CD4-positive, alpha-beta T cell treated with Interleukin-1 beta for 1 hour (primary cell): ENCODE data around the gene GRN.
"Not testable (repeated sequence)": the region's sequence is repeated elsewhere in the genome, so short reads cannot be mapped to it uniquely, and the experiment has no call there.

ENCODE experiments used
- DNase-seq, 2 donors: peaks; one replicate each; pipeline ENCODE4 v3.0.0-alpha.2; 2020 to 2022

Gene GRN

DNA sequence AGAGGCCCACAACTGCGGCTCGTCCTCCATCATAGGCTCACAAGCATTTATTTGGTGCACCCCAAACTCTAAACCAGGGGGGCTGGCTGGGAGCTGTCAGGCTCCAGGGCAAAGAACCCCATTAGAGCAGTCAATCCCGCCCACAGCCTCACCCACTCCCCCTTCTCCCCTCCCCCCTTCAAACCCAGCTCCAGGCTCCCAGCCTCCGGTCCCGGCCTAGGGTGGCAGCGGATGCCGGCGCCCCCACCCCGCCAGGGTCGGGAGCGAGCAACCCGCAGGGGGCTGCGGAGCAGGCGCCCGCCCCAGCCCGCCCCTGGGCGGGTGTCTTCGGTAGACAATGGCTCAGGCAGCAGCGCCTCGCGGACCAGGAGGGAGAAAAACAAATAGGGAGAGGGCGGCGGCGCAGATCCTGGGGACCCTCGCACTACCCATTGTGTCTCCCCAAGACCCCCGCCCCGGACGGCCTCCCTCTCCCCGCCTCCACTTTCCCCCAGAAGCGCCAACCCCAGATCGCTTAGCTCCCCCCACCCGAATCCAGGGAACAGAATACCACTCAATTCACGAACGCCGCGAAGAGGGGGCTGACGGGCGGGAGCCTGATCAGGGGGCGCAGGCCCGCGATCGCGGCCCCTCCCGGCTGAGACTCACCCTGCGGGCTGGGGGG lies 18.0 kb downstream of the GRN start:
- DNase-seq, result no peak

DNA sequence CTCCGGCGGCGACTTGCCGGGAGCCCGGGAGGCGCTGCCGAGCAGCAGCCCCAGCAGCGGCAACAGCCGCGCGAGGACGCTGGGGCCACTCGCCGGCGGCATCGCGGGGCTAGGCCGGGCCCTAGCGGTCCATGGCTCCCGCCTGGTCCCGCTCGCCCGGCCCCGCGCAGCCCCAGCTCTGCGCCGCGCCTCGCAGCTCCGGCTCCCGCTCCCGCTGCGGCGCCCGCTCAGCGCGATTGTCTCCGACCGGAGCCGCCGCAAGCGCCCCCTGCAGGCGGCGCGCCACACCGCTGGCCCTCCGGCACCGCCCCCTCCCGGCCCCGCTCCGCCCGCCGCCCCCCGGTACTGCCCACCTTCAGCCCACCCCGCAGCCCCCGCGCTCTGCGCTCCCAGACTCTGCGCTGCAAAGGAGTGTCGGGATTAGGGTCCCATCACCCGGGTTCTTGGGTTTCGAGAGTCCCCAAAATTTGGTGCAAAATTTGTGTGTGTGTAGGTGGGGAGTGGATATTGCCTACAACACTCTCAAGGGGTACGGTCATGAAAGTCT lies 18.6 kb downstream of the GRN start, which contains the start of gene FAM171A2:
Gene FAM171A2, minus strand, starts transcription at position 241 of the 547 bp plus-strand sequence. Its CDS starts 139 bp downstream, at position 102.
- peak; percentile 65 to 71 for DNase-seq

DNA sequence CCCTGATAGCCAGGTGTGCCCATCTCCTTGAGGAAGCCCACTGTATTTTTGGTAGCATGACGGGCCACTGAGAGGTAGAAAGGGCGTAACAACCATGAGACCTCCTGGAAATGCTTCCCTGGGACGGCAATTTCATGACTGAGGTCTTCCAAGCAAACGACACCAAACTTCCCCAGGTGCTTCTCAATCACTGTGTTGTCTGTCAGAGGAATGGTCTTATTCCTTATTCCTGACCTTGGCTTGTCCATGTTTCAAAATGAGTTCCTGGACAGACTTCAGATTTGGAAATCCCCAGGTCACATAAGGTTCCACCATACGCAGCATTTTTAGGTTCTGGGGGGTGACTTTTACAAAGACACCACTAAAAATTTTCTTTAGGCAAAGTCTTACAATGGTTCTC lies 19.9 kb downstream of the GRN start:
- not testable (repeated sequence) for DNase-seq

DNA sequence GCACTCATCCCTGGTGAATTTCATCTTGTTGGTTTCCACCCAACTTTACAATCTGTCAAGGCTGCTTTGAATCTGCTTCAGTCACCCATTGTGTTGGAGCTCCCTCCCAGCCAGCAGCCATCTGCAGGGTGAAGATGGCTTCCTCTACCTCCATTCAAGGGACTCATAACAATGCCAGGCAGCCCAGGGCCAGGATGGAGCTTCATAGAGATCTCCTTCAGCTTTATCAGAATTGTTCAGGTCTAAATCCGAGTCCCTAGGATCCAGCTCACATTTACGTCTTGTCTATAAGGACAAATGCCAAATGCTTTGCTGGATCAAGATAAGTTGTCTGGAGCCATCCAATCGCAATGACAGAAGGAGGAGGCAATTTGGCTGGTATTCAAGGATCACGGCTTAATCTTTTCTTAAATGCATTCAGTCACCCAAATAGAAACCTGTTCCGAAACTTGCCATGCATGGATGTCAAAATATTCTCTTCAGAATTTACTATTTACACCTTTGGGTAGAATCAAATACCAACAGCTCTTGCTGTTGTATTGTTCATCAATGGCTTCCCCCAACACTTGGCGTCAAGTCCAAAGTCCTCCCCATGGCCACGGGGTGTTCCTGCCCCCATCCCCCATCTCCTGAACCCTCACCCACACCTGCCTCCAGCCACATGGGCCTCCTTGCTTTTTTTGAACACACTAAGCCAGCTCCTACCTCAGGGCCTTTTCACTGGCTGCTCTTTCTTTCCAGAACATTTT lies 22.3 kb downstream of the GRN start:
- no peak for DNase-seq

DNA sequence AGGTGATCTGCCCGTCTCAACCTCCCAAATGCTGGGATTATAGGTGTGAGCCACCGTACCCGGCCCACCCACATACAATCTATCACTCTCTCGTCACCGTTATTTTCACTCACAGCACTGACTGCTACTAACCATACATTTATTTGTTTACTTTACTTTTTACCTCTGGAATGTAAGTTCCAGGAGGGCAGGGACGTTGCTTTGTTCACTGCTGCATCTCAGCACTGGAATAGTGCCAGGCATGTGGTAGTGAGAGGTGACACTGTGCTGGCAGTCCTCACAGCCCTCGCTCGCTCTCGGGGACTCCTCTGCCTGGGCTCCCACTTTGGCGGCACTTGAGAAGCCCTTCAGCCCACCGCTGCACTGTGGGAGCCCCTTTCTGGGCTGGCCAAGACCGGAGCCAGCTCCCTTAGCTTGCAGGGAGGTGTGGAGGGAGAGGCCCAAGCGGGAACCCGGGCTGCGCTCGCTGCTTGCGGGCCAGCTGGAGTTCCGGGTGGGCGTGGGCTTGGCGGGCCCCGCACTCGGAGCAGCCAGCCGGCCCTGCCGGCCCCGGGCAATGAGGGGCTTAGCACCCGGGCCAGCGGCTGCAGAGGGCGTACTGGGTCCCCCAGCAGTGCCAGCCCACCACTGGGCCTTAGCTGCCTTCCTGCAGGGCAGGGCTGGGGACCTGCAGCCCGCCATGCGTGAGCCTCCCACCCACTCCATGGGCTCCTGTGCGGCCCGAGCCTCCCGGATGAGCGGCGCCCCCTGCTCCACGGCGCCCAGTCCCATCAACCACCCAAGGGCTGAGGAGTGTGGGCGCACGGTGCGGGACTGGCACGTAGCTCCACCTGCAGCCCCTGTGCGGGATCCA lies 23.5 kb downstream of the GRN start:
- not testable (repeated sequence) for DNase-seq

DNA sequence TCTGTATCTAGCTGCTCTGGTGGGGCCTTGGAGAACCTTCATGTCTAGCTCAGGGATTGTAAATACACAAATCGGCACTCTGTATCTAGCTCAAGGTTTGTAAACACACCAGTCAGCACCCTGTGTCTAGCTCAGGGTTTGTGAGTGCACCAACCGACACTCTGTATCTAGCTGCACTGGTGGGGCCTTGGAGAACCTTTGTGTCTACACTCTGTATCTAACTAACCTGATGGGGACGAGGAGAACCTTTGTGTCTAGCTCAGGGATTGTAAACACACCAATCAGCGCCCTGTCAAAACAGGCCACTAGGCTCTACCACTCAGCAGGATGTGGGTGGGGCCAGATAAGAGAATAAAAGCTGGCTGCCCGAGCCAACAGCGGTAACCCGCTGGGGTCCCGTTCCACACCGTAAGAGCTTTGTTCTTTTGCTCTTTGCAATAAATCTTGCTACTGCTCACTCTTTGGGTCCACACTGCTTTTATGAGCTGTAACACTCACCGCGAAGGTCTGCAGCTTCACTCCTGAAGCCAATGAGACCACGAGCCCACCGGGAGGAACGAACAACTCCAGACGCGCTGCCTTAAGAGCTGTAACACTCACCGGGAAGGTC lies 24.4 kb downstream of the GRN start:
- DNase-seq, result peak in 1 of 2 donors; percentile 28

DNA sequence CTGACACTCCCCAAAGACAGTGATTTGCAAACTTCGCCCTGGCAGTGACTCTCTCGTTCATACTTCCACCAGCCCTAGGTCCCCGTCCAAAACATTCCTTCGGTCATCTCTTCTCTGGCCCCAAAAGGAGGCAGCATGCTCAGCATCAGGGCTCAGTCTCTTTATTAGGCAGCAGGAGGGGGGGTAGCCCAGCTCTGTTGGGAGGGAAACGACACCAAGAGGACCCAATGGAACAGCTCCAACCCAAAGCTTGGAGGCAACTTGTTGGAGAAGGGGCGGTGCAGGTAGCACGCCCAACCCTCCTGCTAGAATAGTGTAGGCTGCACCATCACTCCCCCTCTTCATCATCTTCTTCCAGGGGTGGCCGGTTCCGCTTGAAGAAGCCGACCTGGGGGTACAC lies 26.9 kb downstream of the GRN start:
- DNase-seq, result no peak

DNA sequence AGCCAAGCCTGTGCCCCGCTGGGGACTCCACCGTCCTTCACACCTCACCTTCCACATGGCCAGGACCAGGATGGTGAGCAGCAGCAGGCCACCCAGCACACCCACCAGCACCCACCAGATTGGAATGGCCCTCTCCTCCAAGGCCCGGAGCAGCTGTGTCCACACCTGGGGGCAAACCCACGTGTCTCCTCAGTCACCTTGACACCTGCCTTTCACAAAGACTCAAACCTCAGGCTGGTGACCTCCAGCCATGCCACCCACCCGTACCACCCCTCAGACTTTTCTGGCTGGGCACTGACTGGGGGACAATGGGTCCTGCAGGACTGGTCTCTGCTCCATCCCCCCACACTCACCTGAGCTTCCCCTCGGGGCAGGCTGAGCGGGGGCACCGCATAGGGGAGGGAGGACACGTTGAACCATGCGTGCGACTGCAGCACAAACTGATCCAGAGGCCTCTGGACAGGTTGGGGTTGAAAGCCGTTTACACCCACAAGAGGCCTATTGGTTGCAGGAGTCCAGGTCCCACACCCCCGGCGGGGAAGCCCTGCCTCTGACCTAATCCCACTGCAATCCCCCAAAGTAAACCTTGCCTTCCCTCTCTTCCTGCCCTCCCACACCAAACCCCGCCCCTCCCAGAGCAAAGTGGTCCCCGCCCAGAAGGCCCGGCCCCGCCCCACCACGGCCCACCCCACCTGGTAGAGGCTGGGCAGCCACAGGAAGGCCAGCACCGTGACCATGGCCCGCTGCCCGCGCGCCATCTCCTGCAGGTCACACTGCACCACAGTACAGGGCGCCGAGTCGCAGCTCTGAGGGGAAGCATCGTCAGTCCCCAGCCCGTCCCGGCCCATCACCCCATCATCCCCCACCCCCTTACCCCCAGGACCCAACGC lies 29.4 kb downstream of the GRN start:
- no peak for DNase-seq

DNA sequence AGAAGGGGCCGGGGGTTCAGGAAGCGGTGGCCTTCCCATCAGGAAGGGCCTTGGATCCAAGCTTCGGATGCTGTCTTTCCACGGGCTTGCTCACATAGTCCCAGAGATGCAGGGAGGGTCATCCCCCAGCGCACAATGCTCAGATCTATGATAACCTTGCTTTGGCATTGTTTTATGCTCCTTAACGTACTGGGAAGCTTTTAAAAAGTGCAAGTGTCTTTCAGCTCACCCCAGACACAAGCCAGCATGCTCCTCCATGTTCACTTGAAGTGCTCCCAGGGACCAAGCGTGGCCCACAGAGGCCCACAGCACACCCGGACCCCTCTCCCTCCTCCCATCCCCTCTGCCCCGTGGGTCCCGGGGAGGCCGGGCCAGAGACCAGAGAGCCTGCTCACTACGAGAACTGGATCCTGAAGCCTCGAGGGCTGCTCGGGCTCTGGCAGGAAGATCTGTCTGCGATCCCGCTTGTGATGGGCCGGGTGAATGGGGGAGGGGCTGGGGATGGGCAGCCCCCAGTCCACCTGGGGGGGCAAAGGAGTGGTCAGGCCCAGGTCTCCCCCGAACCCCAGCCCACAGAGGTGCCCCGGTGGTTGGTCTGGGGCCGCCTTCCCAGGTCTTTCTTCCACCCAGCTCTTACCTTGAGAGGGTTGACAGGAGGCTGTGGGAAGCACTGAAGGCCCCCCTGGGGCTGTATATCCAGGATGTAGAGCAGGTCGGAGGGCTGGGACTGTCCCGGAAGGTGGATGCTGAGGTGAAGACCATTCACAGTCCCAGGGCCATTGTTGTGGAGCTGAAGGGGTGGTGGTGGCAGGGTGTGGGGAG lies 30.3 kb downstream of the GRN start:
- no peak for DNase-seq

DNA sequence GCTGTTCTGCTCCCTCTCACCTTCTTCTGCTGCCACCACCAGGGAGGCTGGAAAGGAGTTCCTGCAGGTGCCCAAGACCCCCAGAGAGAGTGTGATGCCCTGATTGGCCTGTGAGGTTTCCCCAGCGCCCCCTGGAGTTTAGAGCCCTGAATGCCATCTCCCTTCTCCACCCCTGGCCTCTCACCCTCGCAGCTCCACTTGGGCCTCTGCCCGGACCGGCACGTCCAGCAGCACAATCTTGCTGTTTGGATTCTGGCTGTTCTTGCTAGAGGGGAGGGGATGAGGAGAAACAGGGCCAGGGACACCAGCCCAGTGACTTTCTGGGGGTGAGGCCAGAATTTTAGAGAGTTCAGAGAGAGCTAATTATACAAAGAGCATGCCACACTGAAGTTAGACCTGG lies 31.0 kb downstream of the GRN start:
- DNase-seq, result no peak

DNA sequence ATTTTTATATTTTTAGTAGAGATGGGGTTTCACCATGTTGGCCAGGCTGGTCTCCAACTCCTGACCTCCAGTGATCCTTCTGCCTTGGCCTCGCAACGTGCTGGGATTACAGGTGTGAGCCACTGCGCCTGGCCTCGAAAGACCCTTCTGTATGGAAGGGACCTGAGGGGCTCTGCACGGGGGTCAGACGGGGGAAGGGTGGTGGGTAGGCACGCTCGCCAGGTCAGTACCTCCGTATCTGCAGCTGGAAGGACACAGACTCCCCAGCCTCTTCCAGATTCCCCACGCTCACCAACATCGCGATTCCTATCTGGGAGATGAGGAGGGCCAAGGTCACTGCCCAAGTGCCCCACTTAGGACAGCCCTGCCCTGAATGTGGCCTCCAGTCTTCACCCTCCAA lies 31.7 kb downstream of the GRN start:
- no peak for DNase-seq

DNA sequence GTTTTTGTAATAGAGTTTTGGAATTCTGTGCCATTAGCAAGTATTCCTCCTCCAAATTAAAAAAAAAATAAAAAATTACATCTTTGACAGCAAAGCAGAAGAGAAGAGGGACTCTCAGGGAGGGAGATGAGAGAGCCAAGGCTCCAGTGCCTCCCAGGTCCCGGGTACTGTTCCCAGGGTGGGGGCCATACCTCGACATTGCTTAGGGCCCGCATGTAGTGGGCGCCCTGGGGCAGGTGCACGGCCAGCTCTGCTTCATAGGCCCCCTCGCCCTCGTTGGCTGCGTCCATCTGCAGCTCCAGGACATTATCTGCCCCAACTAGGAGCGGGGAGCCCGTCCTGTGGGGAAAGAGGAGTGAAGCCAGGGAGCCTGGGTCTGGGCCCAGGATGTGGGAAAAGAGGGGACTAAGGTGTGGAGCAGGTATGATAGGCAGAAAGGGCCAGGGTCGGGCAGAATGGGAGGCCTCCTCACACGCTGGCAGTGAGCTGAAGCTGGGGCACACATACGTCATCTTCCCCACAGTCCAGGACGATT lies 33.1 kb downstream of the GRN start:
- no peak for DNase-seq

DNA sequence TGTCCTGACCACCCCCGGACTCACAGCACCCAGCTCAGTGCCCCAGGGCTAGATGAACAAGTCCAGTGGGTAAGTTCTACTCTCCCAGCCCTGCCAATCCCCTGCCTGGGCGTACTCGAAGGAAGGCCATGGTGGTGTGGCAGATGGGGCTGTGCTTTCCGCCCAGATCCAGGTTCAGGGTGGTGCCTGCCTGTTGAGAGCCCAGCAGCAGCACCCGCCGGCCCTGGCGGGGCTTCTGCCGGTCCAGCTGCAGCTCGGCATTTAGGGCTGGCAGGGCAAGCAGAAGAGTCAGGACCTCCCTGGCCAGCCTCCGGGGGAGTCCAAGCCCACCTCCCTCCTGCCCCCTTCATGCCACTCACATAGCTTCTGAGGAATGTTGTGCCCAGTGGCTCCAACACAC lies 34.8 kb downstream of the GRN start:
- DNase-seq, result no peak

DNA sequence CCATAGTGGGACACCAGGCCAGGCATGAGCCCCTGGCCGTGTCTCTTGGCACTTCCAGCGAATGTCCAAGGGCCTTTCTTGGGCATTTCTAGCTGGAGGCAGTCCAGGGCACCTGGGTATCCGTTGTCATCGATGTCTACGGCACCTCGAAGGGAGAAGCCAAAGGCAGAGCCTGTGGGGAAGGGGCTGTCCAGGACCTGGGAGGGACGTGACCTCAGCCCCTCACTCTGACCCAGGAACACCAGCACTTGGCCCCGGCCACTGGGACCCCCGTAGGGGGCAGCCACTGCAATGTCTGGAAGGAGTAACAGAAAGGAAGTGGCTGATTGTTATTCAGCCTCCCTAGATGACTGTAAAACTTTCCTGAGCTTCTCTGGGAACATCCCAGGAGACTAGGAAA lies 35.7 kb downstream of the GRN start:
- no peak for DNase-seq

DNA sequence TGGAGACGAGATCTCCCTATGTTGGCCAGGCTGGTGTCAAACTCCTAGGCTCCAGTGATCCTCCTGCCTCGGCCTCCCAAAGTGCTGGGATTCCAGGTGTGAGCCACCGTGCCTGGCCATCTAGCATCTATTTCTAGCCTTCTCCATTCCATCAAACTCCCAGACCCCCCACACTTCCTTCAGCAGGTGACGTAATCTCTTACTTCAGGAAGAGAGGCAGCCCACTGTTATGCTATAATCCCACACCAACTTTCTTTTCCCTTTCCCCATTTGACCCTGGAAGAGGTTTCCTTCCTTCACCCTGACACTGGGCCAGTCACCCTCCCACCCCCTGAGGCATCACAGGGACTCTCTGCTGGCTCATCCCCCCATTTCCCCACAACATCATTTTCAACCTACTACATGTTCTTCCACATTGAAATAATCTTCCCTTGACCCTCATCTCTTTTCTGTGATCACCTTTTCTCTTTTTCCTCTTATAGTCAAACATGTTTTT lies 36.8 kb downstream of the GRN start:
- no peak for DNase-seq

DNA sequence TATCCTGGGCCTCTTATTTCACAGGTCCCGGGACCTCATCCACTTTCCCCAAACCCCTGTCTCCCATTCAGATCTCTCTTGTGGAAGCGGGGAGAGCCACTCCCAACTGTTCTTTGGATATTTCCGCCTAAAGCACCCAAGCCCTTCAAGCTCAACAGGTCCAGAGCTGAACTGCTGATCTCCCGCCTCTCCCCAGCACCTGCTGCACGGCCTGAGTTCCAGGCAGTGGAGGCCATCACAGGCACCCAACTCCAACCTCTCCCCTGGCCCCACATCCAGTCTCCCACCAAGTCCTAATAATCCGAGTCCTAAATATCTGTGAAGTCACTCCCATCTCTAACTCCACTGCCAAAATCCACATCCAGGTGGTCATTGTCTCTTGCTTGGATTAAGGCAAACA lies 37.8 kb downstream of the GRN start:
- no peak for DNase-seq

DNA sequence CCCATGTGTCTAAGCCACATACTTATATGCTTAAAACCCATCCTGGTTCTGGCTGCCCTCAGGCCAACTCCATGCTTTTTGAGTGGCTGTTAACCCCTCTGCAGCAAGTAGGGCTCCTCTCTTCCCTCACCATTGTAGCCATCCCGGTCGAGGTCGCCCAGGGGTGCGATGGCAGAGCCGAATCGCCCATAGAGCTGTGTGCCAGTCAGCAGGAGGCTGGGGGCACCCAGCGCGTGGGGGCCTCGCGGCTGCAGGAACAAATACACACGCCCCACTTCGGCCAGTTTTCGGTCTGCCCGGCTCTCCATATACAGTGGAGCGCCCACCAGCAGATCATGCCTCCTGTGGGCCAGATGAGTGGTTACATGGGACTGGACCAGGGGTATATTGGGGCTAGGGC lies 38.3 kb downstream of the GRN start:
- DNase-seq, result no peak

DNA sequence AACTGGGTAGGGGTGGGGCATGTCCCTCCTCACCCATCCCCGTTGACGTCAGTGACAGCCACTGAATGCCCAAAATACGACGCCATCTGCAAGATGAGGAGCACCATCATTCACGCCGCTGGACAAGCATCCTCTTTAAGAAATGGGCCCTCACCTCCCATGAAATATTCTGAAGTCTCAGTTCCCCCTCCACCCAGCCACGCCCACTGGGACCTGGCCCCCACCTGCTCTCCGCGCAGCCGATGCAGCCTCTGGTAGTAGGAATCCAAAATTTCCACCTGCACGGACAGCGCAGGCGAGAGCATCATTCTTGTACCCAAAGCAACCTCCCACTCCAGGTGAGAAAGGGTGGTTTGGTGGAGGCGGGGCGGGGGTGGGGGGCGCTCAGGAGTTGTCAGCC lies 38.8 kb downstream of the GRN start:
- DNase-seq, result no peak

DNA sequence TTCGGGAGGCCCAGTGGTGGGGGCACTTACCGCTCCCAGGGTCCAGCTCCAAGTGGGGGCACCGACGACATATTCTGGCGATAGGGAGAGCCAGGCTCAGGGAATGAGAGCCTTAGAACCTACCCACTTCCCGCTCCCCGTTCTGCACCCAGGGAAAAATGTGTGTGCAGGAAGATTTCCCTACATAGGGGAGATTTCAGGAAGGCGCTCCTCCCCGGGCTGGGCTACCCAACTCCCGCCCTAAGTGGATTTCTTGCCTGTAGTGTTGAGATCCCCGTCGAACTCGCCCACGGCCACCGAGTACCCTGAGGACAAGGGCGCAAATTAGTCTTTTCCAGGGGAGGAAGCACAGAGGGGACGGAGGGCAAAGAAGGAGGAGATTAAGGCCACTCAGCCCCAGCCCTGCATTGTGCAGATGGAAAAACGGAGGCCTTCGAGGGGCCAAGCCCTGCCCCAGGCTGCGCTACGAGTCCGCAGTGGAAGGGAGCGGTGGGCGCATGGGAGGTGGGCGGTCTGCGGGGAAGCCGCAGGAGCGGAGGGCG lies 39.2 kb downstream of the GRN start:
- no peak for DNase-seq

DNA sequence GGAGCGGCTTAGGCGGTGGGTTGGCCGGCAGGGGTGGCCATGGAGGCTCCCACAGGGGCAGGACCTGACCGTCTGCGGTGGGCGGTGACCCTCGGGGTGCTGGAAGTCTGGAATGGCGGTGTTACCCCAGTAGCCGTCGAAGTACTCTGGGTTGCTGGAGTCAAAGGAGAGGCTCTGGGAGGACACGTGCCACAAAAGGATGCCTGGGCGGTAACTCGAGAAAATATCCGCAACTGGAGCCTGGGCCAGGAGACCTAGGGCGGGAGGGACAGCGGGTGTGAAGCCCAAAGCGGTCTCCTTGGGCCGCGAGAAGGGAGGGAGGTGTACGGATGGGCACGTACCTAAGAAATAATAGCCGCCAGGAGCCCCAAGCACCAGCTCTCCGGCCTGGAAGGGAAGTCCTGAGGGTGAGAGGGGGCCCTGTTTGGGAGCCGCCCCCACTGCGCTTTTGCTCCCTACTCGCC lies 39.8 kb downstream of the GRN start:
- DNase-seq, result peak in 1 of 2 donors; percentile 6
